Measurements from ENCODE around the gene TSC2.

GRCh38 chr16:2027024-2028010, 20.5 kb upstream of the TSC2 start:
- no peak; the same call in 1 of the 2 replicates for TF ChIP-seq CTCF (IDR thresholded peaks at IDR 0.05; ENCODE audit: low read length)
- TF ChIP-seq EZH2 (IDR thresholded peaks at IDR 0.05; ENCODE audit: borderline replicate concordance, low read length): no peak
